ENCODE measurements around the gene BCL6. TPM values are rescaled to one million over a fixed set of nuclear protein-coding genes. Genes with fewer than 3 reads are reported as not detected.
A peak's percentile ranks its signal among the peaks of the same experiment; 100 is the strongest.

The BCL6 gene
- total and polyA plus RNA-seq, 9 of the 15 experiments (the other 6 are each of a cell fraction or from before 2014, with no cell fraction given) = 0.08 to 3.5 (median 1.6) TPM

- TF ChIP-seq MTA3 (IDR thresholded peaks at IDR 0.05; ENCODE audit: borderline replicate concordance) (no peak), POLR3A (IDR thresholded peaks at IDR 0.05; ENCODE audit: borderline replicate concordance, extremely low read depth, insufficient read depth, insufficient read length) (no peak), SIX5 (IDR thresholded peaks at IDR 0.05; ENCODE audit: borderline replicate concordance in 1 of 2, insufficient read depth in 1 of 2, low read depth in 1 of 2, low read length in 2 of 2) (no peak), SRSF9 (IDR thresholded peaks at IDR 0.05; ENCODE audit: borderline replicate concordance, low read depth, low read length) (no peak), KLF13 (tag; IDR thresholded peaks at IDR 0.05; ENCODE audit: borderline replicate concordance, low read depth) (no peak), ESRRB (CRISPR knock-in tag; IDR thresholded peaks at IDR 0.05; ENCODE audit: borderline replicate concordance) (no peak), RBM15 (IDR thresholded peaks at IDR 0.05; ENCODE audit: insufficient read depth, low read length) (no peak), HDAC1 (IDR thresholded peaks at IDR 0.05) (no peak), ZNF561 (CRISPR knock-in tag; conservative IDR thresholded peaks at IDR 0.05) (no peak), POLR3G (IDR thresholded peaks at IDR 0.05; ENCODE audit: extremely low read depth, insufficient read length, insufficient replicate concordance) (no peak), ZNF384 (IDR thresholded peaks at IDR 0.05; ENCODE audit: low read depth, low read length) (peak; percentile 52), ZNF311 (CRISPR knock-in tag; IDR thresholded peaks at IDR 0.05) (no peak), SNIP1 (IDR thresholded peaks at IDR 0.05; ENCODE audit: low read depth) (no peak), EGR1 (conservative IDR thresholded peaks at IDR 0.05) (no peak), HDAC6 (IDR thresholded peaks at IDR 0.05; ENCODE audit: low read depth, low read length) (no peak), ZNF280A (IDR thresholded peaks at IDR 0.05; ENCODE audit: low read depth, partially characterized antibody) (no peak), AFF4 (CRISPR knock-in tag; IDR thresholded peaks at IDR 0.05) (no peak), BACH1 (tag; IDR thresholded peaks at IDR 0.05) (no peak), KLF16 (IDR thresholded peaks at IDR 0.05) (peak; percentile 19; the same call in 1 of the 2 replicates)
These were observed 3.6 kb downstream of the BCL6 start (continued) for GRCh38 chr3:187741403-187742350.
